GM18519 (cell line): Measurements from ENCODE around the gene LSP1.

ENCODE experiments used
- ATAC-seq: cut with Tn5 transposase; IDR thresholded peaks from one replicate; pipeline ENCODE4 v1.9.1; 2021; ENCODE audit warnings: mild to moderate bottlenecking, moderate library complexity; ENCODE audit not compliant: unreplicated experiment, low FRiP score

LSP1 gene

DNA sequence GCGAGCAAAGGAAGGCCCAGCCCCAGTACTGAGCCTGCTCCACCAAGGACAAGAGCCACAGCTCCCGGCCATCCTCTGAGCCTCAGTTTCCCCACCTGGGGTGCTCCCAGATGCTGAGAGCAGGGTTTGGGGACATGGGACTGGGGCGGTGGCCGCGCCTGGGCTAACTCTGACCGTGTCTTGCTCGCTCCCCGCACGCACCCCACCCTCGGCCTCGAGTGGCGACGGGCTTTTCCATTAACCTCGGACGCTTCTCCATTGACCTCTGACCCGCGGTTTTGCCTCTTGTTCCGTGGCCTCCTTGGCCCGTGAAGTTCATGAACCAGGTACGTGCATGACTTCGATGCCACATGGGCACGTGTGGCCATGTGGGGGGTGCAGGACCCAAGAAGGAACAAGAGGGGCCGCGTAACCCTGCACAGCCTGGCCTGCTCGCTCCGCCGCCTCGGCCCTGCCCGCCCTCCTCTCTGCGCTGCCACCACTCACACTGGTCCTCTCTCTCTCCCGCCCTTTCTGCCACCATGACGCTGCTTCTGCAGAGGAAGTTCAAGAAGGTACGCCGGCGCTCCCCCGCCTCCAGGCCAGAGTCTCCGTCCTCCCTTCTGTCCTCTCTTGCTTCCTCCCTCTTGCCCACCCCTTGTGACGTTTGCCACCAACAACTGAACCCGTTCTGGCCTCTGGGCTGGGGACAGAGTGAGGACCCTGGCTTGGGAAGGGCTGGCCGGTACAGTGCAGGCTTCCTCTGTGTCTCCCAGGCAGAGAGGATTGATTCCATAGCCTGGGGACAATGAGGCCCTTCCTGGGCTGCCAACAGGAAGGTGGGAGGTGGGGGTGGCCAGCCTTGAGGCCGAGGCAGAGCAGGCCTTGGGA, 73.5 kb downstream of the LSP1 start:
- ATAC-seq, result no peak

DNA sequence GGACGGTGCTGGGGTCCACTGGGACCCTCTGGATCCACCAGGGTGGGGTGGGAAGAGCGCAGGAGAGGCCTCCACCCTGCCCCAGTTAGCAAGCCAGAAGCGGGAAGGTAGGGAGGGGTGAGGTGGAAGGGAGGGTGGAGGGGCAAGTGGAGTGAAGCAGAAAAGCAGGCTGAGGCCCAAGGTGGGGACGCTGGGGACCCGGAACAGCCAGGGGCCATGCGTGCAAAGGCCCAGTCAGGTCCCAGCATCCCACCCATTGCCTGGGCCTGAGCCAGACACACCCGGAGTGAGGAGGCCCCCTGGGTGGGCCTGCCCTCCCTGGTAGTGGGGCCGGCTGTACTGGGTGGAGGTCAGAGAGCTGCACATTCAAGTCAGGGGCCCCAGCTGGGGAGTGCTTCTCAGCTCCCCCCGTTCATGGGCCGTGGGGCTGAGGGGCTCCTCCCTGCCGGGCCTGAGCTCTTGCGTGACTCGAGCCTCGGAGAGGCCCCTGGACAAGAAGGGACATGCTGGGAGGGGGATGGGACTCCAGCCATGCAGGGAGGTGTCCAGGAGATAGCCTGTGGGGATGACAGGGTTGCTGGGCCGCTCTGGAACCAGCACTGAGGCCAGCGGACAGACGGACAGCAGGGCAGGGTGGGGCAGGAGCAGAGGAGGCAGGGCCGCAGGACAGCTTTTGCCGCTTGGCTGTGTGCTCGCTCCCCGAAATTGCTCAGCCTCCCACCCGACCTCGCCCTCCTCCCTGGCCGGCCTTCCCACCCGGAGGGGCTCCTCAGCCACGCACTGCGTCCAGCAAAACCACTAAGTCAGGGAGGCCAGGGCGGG, 74.4 kb downstream of the LSP1 start:
- ATAC-seq, result no peak

DNA sequence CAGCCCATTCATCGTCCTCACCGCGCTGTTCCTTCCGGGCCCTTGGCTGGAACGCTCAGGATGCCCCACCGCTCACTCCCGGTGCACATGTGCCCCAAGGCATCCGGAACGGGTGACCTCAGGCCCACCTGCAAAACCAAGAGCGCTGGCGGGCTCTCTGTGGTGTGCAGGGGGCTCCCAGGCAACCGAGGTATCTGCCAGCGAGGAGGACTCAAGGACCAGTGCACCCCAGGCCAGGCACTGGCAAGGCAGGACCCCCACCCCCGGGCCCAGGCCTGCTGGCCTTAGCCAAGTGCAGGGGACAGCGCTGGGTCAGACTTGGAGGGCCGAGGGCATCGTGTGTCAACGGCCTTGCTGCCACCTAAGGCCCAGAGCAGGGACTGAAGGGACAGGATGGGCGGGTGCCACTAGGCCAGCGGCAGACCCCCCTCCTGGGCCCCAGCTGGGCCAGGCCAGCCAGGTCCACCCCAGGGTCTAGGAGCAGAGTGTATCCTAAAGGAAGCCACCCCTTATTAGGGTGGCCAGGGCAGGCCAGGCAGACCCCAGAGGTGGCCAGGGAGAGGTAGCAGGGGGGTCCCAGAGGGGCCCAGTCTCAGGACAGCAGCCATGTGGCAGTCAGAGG, 75.1 kb downstream of the LSP1 start:
- ATAC-seq, result no peak

- no peak for ATAC-seq
Measured at GRCh38 chr11:1928470-1928890, 75.6 kb downstream of the LSP1 start.

DNA sequence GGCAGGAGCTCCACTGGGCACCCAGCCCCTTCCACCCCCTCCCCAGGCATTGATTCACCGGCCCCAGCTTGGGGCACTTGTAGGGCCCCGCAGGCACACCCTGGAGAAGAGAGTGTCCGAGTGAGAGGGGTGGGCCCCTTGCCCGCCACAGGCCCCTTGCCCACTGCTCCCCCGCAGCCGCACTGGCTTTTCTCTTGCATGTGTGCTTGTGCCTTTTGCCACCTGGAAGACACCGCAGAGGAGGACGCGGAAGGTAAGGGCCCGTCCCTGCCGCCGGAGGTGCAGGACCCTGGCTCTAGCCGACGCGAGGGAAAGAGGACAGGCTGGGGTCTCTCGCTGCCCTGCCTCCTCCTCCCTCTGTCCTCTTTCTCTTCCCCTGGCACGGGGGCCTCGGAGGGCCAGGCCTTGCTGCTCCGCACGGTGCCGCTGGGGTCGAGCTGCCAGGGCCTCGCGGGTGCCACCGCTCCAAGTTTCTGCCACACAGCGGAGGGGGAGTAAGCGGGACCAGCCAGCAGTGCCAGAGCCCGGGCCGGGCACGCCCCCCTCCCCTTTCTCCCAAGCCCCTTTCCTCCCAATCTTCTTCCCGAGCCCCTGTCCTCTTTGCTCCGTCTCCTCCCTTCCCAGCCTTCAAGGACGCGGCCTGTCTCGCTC, 76.1 kb downstream of the LSP1 start:
- no peak for ATAC-seq

- ATAC-seq, result no peak
Measured at GRCh38 chr11:1929621-1930461, 77.0 kb downstream of the LSP1 start.

- ATAC-seq, result no peak
Measured at GRCh38 chr11:1930462-1930830, 77.6 kb downstream of the LSP1 start.

GRCh38 chr11:1931341-1932104, 78.6 kb downstream of the LSP1 start:
- no peak for ATAC-seq

- ATAC-seq, result no peak
Measured at GRCh38 chr11:1932105-1932480, 79.2 kb downstream of the LSP1 start.

DNA sequence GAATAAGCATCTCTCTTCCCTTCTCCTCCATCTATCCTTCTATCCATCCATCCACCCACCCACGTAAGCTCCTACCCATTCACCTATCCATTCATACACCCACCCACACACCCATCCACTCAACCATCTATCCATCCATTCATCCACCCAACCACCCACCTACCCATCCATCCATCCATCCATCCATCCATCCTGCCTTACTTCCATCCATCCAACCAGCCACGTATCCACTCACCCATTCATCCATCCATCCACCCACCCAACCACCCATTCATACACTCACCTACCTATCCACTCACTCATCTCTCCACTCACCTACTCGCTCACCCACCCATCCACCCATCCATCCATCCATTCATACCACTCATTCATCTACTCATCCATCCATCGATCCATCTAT, 79.8 kb downstream of the LSP1 start:
- ATAC-seq, result no peak

DNA sequence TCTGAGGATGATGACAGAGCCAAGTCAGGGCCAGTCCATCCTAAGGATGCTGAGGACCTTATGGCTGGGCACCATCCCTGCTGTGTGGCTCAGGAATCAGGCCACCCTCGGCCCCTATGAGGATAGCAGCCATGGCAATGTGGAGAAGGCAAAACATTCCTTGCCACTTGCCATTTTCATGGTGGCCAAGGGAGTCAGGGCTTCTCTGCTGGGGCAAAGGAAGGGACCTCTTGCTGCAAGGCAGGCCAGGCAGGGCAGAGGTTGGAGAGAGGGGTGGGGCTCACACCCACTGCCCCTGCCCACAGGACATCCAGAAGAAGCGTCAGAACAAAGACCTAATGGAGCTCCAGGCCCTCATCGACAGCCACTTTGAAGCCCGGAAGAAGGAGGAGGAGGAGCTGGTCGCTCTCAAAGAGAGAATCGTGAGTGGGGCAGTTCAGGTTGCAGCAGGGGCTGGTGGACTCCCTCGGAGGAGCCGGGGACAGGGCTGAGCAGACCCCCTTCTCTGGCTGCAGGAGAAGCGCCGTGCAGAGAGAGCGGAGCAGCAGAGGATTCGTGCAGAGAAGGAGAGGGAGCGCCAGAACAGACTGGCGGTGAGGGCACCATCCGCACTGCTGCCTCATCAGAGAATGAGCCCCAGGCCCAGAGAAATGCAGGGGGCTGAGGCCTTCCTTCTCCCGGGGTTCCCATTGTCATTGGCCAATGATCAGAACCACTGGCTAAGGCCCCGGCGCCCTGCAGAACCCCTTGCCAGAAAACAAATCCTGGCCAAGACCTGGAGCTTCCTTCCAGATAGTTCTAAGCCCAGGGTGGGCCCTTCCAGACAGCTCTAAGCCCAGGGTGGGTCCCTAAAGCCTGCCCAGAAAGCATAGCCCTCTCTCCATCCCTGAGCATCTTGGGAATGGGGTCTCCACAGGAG, 80.8 kb downstream of the LSP1 start:
- no peak for ATAC-seq

GRCh38 chr11:1934335-1935155, 81.7 kb downstream of the LSP1 start:
- no peak for ATAC-seq

DNA sequence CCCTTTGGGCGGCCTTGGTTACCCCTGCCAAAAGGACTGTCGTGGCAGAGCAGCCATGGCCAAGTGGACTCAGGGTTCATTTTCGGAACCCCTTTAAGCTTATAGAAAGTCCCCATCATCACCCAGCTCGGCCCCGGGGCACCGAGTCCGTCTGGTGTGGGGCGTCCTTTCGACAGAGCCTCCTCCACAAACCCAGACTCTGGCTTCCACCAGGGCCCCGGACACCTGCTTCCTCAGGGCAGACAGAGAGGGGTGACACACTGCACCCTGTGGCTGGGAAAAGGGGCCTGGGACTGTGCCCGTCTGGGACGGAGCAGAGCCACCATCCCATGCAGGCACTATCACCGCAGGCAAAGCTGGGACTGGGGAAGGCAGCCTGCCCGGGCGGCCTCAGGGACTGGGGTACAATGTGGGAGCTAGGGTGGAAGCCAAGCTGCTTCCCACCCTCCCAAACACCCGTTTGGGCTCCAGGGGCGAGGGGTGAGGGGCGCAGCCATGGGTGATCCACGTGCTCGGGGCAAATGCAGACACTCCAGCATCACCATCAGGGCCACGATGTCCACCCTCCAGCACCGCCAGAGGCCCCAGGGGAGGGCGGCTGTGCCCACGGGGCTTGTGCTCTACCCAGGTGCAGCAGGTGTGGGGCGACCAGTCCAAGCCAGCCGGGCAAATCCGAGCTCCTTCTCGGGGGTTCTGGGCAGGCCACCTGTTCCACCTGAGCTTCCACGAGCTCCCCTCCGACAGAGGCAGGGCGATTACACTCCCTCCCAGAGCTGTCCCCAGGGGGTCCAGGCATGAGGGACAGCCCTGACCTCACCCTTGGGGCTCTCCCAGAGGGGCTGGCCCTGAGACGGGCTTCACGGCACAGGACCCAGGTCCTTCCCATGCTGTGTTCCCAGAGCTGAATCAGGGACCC, 82.5 kb downstream of the LSP1 start:
- ATAC-seq, result no peak

- ATAC-seq, result no peak
Measured at GRCh38 chr11:1936072-1936780, 83.3 kb downstream of the LSP1 start.

DNA sequence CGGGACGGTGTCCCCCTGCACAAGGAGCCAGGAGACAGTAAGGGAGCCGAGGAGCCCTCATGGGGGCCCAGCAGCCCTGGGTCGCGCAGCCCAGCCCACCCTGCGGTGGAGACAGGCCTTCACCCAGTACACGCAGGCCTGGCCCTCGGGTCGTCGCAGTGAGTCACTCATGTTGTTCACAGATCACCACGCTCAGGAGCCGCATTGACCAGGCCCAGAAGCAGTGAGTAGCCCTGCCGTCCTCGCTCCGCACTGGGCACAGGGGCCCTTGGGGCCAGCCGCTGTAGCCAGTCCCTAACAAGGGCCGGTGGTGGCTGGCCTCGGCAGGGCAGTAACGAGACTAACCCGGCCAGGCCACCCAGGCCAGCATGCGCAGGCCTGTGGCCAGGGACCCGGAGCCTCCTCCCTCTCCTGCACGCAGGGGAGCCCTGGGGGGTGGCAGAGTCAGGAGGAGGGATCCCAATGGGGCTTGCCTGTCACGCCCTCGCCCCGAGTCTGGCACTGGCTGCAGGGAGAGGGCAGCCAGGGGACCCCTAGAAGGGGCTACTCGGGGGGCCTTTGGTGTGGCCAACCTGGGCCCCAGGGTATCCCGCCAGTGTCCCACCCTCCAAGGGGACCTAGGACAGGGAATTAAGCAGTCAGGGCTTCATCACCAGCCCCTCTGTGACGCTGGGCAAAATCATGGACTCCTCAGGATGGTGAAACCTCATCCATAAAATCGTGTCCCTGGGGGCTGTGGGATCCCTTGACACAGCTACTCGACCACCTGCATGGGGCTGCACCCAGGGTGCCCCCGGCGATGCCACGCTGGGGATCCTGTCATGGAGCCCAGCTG, 84.1 kb downstream of the LSP1 start:
- ATAC-seq, result no peak
